ENCODE data around the gene SYT4.
"Not testable (repeated sequence)": the region's sequence is repeated elsewhere in the genome, so short reads cannot be mapped to it uniquely, and the experiment has no call there.

Gene SYT4, protein sequence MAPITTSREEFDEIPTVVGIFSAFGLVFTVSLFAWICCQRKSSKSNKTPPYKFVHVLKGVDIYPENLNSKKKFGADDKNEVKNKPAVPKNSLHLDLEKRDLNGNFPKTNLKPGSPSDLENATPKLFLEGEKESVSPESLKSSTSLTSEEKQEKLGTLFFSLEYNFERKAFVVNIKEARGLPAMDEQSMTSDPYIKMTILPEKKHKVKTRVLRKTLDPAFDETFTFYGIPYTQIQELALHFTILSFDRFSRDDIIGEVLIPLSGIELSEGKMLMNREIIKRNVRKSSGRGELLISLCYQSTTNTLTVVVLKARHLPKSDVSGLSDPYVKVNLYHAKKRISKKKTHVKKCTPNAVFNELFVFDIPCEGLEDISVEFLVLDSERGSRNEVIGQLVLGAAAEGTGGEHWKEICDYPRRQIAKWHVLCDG

GRCh38 chr18:43277164-43277600, at the start of gene SYT4:
Gene SYT4, minus strand, starts transcription at chr18:43277490. Its CDS starts 209 bp downstream, at chr18:43277281.
- H3K4me3 ChIP-seq (ENCODE audit: low read depth, low read length) = peak within 1 kb of the TSS; percentile 61
- H3K4me1 ChIP-seq (ENCODE audit: control insufficient read depth, insufficient read depth, low read length) = peaks cover 6% of the 10 kb centered on the region
- no peaks in the 10 kb centered on the region for H3K36me3 ChIP-seq (ENCODE audit: control insufficient read depth, insufficient read depth, low read length)
- H3K9me3 ChIP-seq (ENCODE audit: control insufficient read depth, insufficient read depth, low read length) = no peaks in the 10 kb centered on the region
- no peaks in the 10 kb centered on the region for H3K27me3 ChIP-seq (ENCODE audit: control insufficient read depth, insufficient read depth, low read length)
- H3K9ac ChIP-seq (ENCODE audit: low read depth, low read length) = no peak within 1 kb of the TSS

- H3K4me3 ChIP-seq (ENCODE audit: low read depth, low read length) = no peak overlapping the region
- no peaks in the 10 kb centered on the region for H3K36me3 ChIP-seq (ENCODE audit: control insufficient read depth, insufficient read depth, low read length)
- H3K9ac ChIP-seq (ENCODE audit: low read depth, low read length) = no peak overlapping the region
- no peaks in the 10 kb centered on the region for H3K4me1 ChIP-seq (ENCODE audit: control insufficient read depth, insufficient read depth, low read length)
- H3K27me3 ChIP-seq (ENCODE audit: control insufficient read depth, insufficient read depth, low read length) = no peaks in the 10 kb centered on the region
- no peaks in the 10 kb centered on the region for H3K9me3 ChIP-seq (ENCODE audit: control insufficient read depth, insufficient read depth, low read length)
Observed at GRCh38 chr18:43322132-43322531, 44.8 kb upstream of the SYT4 start.

- Histone ChIP-seq H3K4me1 (ENCODE audit: control insufficient read depth, insufficient read depth, low read length) (no peaks in the 10 kb centered on the region), H3K36me3 (ENCODE audit: control insufficient read depth, insufficient read depth, low read length) (no peaks in the 10 kb centered on the region), H3K9me3 (ENCODE audit: control insufficient read depth, insufficient read depth, low read length) (no peaks in the 10 kb centered on the region), H3K4me3 (ENCODE audit: low read depth, low read length) (no peak overlapping the region), H3K9ac (ENCODE audit: low read depth, low read length) (no peak overlapping the region), H3K27me3 (ENCODE audit: control insufficient read depth, insufficient read depth, low read length) (no peaks in the 10 kb centered on the region)
Observed at GRCh38 chr18:43314941-43315340, 37.7 kb upstream of the SYT4 start.

- Histone ChIP-seq H3K27me3 (ENCODE audit: control insufficient read depth, insufficient read depth, low read length) (no peaks in the 10 kb centered on the region), H3K4me1 (ENCODE audit: control insufficient read depth, insufficient read depth, low read length) (no peaks in the 10 kb centered on the region), H3K36me3 (ENCODE audit: control insufficient read depth, insufficient read depth, low read length) (no peaks in the 10 kb centered on the region), H3K9ac (ENCODE audit: low read depth, low read length) (no peak overlapping the region), H3K9me3 (ENCODE audit: control insufficient read depth, insufficient read depth, low read length) (no peaks in the 10 kb centered on the region), H3K4me3 (ENCODE audit: low read depth, low read length) (no peak overlapping the region)
Observed at GRCh38 chr18:43312891-43313290, 35.6 kb upstream of the SYT4 start.

DNA sequence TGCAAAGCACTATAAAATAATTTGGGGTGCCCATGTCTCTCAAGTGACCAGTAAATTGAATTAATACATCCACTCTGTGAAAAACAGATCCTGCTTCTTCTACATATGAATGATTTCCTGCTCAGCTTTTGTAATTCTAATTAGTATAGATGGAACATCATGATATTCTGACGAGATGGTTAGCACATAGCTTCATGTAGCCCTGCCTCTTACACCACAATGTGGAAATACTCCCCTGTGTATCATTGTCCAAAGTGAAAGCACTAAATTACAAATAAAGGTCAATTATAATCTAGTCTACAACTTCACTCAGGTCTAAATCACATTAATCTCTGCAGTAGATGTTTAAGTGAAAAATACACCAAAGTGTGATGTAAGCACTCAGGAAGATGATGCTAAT, 32.9 kb upstream of the SYT4 start:
- Histone ChIP-seq H3K9me3 (ENCODE audit: control insufficient read depth, insufficient read depth, low read length) (no peaks in the 10 kb centered on the region), H3K9ac (ENCODE audit: low read depth, low read length) (no peak overlapping the region), H3K4me3 (ENCODE audit: low read depth, low read length) (no peak overlapping the region), H3K27me3 (ENCODE audit: control insufficient read depth, insufficient read depth, low read length) (no peaks in the 10 kb centered on the region), H3K4me1 (ENCODE audit: control insufficient read depth, insufficient read depth, low read length) (no peaks in the 10 kb centered on the region), H3K36me3 (ENCODE audit: control insufficient read depth, insufficient read depth, low read length) (no peaks in the 10 kb centered on the region)

GRCh38 chr18:43303376-43303775, 26.1 kb upstream of the SYT4 start:
- Histone ChIP-seq H3K36me3 (ENCODE audit: control insufficient read depth, insufficient read depth, low read length) (no peaks in the 10 kb centered on the region), H3K9me3 (ENCODE audit: control insufficient read depth, insufficient read depth, low read length) (no peaks in the 10 kb centered on the region)

DNA sequence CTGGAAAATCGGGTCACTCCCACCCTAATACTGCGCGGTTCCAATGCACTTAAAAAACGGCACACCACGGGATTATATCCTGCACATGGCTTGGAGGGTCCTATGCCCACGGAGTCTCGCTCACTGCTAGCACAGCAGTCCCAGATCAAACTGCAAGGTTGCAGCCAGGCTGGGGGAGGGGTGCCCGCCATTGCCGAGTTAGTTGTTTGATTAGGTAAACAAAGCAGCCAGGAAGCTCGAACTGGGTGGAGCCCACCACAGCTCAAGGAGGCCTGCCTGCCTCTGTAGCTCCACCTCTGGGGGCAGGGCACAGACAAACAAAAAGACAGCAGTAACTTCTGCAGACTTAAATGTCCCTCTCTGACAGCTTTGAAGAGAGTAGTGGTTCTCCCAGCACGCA, 8.9 kb upstream of the SYT4 start:
- not testable (repeated sequence) for H3K4me1 ChIP-seq (ENCODE audit: control insufficient read depth, insufficient read depth, low read length); H3K27me3 ChIP-seq (ENCODE audit: control insufficient read depth, insufficient read depth, low read length); H3K4me3 ChIP-seq (ENCODE audit: low read depth, low read length); H3K9me3 ChIP-seq (ENCODE audit: control insufficient read depth, insufficient read depth, low read length); H3K9ac ChIP-seq (ENCODE audit: low read depth, low read length); H3K36me3 ChIP-seq (ENCODE audit: control insufficient read depth, insufficient read depth, low read length)

More at GRCh38 chr18:43303376-43303775, 26.1 kb upstream of the SYT4 start:
- Histone ChIP-seq H3K9ac (ENCODE audit: low read depth, low read length) (no peak overlapping the region), H3K27me3 (ENCODE audit: control insufficient read depth, insufficient read depth, low read length) (no peaks in the 10 kb centered on the region), H3K4me3 (ENCODE audit: low read depth, low read length) (no peak overlapping the region), H3K4me1 (ENCODE audit: control insufficient read depth, insufficient read depth, low read length) (no peaks in the 10 kb centered on the region)

DNA sequence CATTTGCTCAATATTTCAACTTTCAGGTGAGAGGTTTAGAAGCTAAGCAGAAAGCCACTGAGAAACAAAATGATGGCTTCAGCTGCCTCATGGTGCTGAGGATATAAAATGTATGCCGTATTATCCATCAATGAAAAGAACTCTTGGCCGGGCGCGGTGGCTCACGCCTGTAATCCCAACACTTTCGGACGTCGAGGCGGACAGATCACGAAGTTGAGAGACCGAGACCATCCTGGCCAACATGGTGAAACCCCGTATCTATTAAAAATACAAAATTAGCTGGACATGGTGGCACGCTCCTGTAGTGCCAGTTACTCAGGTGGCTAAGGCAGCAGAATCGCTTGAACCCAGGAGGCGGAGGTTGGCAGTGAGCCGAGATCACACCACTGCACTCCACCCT, 6.0 kb upstream of the SYT4 start:
- Histone ChIP-seq H3K4me1 (ENCODE audit: control insufficient read depth, insufficient read depth, low read length) (peaks cover 3% of the 10 kb centered on the region), H3K9me3 (ENCODE audit: control insufficient read depth, insufficient read depth, low read length) (no peaks in the 10 kb centered on the region), H3K4me3 (ENCODE audit: low read depth, low read length) (no peak overlapping the region), H3K36me3 (ENCODE audit: control insufficient read depth, insufficient read depth, low read length) (no peaks in the 10 kb centered on the region), H3K27me3 (ENCODE audit: control insufficient read depth, insufficient read depth, low read length) (no peaks in the 10 kb centered on the region), H3K9ac (ENCODE audit: low read depth, low read length) (no peak overlapping the region)

DNA sequence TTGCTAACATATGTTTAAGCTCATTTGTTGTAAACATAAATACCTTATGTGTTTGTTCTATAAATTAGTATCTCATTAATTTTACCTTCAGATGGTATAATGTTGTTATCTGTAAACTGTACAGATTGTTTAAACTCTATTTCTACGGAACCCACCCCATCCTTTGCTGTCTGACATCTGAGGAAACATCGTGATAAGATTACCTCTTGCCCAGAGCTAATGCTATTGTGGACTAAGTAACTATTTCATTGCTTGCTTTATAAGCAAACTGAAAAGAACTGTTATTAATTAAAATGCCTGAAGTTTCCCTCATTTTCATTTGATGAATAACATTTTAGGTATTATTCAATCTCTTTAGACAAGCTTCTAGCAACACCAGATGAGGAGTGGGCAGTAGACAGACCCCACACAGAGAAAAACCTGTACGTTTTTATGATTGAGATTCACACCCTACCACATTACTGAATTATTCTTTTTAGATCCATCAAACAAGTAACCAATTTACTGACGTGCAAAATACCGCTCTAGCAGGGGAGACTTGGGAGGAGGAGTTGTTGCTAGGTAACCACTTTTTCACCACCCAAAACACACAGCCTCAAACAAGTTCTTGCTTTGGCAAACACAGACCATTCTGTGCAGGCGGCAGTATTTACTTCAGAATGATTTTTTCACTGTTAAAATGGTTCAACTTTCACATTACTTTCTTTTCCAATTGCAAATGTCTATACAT, 1.9 kb upstream of the SYT4 start:
- H3K4me1 ChIP-seq (ENCODE audit: control insufficient read depth, insufficient read depth, low read length) = peaks cover 6% of the 10 kb centered on the region
- no peaks in the 10 kb centered on the region for H3K9me3 ChIP-seq (ENCODE audit: control insufficient read depth, insufficient read depth, low read length)
- H3K36me3 ChIP-seq (ENCODE audit: control insufficient read depth, insufficient read depth, low read length) = no peaks in the 10 kb centered on the region
- H3K4me3 ChIP-seq (ENCODE audit: low read depth, low read length) = no peak overlapping the region
- no peaks in the 10 kb centered on the region for H3K27me3 ChIP-seq (ENCODE audit: control insufficient read depth, insufficient read depth, low read length)
- H3K9ac ChIP-seq (ENCODE audit: low read depth, low read length) = no peak overlapping the region

GRCh38 chr18:43278355-43278754, 1.1 kb upstream of the SYT4 start:
- Histone ChIP-seq H3K27me3 (ENCODE audit: control insufficient read depth, insufficient read depth, low read length) (no peaks in the 10 kb centered on the region), H3K4me3 (ENCODE audit: low read depth, low read length) (no peak overlapping the region), H3K4me1 (ENCODE audit: control insufficient read depth, insufficient read depth, low read length) (peaks cover 6% of the 10 kb centered on the region), H3K9me3 (ENCODE audit: control insufficient read depth, insufficient read depth, low read length) (no peaks in the 10 kb centered on the region), H3K36me3 (ENCODE audit: control insufficient read depth, insufficient read depth, low read length) (no peaks in the 10 kb centered on the region), H3K9ac (ENCODE audit: low read depth, low read length) (no peak overlapping the region)

DNA sequence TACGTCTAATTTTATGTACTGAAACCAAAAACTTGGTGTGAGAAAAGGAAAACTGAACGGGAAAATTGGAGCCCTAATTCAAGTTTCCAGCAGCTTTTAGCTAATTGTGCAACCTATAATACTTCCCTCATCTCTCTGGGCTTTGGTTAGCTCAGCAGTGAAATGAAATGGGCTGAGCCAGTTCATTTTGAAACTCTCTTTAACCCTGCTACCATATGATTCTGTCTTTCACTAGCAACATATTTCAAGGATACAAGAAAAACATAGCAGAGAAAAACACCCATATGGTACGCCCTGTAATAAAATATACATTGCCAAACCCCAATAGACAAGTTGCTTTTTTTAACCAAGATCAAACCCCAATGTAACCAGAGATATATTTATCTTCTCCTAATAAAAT, 799 bp downstream of the SYT4 start:
- peak overlapping the region; percentile 61 for H3K4me3 ChIP-seq (ENCODE audit: low read depth, low read length)

GRCh38 chr18:43275546-43275945, 1.7 kb downstream of the SYT4 start:
- H3K9ac ChIP-seq (ENCODE audit: low read depth, low read length) = no peak overlapping the region
- H3K27me3 ChIP-seq (ENCODE audit: control insufficient read depth, insufficient read depth, low read length) = no peaks in the 10 kb centered on the region
- no peak overlapping the region for H3K4me3 ChIP-seq (ENCODE audit: low read depth, low read length)
- no peaks in the 10 kb centered on the region for H3K9me3 ChIP-seq (ENCODE audit: control insufficient read depth, insufficient read depth, low read length)
- no peaks in the 10 kb centered on the region for H3K36me3 ChIP-seq (ENCODE audit: control insufficient read depth, insufficient read depth, low read length)
- H3K4me1 ChIP-seq (ENCODE audit: control insufficient read depth, insufficient read depth, low read length) = peaks cover 6% of the 10 kb centered on the region

More for the DNA sequence above, 799 bp downstream of the SYT4 start:
- H3K27me3 ChIP-seq (ENCODE audit: control insufficient read depth, insufficient read depth, low read length) = no peaks in the 10 kb centered on the region
- H3K9ac ChIP-seq (ENCODE audit: low read depth, low read length) = no peak overlapping the region
- H3K36me3 ChIP-seq (ENCODE audit: control insufficient read depth, insufficient read depth, low read length) = no peaks in the 10 kb centered on the region
- H3K4me1 ChIP-seq (ENCODE audit: control insufficient read depth, insufficient read depth, low read length) = peaks cover 6% of the 10 kb centered on the region
- no peaks in the 10 kb centered on the region for H3K9me3 ChIP-seq (ENCODE audit: control insufficient read depth, insufficient read depth, low read length)
